ENCODE results near the gene ZDHHC14. TPM values are rescaled to one million over a fixed set of nuclear protein-coding genes. Genes with fewer than 3 reads are reported as not detected.

Gene ZDHHC14
- total RNA-seq, 4 donors from 2014 or later: 7.3 to 14.4 (median 8.1) TPM

- no peaks in the 10 kb centered on the region for H3K27me3 ChIP-seq
- H3K27ac ChIP-seq: no peak overlapping the region
- TF ChIP-seq POLR2AphosphoS5 (IDR thresholded peaks at IDR 0.05): no peak
- TF ChIP-seq, protein P1, sequence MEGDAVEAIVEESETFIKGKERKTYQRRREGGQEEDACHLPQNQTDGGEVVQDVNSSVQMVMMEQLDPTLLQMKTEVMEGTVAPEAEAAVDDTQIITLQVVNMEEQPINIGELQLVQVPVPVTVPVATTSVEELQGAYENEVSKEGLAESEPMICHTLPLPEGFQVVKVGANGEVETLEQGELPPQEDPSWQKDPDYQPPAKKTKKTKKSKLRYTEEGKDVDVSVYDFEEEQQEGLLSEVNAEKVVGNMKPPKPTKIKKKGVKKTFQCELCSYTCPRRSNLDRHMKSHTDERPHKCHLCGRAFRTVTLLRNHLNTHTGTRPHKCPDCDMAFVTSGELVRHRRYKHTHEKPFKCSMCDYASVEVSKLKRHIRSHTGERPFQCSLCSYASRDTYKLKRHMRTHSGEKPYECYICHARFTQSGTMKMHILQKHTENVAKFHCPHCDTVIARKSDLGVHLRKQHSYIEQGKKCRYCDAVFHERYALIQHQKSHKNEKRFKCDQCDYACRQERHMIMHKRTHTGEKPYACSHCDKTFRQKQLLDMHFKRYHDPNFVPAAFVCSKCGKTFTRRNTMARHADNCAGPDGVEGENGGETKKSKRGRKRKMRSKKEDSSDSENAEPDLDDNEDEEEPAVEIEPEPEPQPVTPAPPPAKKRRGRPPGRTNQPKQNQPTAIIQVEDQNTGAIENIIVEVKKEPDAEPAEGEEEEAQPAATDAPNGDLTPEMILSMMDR (IDR thresholded peaks at IDR 0.05): no peak
- TF ChIP-seq POLR2A (IDR thresholded peaks at IDR 0.05): no peak
- TF ChIP-seq EP300 (IDR thresholded peaks at IDR 0.05): no peak
- H3K9me3 ChIP-seq: no peaks in the 10 kb centered on the region
- 83 to 95% methylated on average over 1 to 3 of the region's 5 CpGs for WGBS, 2 donors (ENCODE audit: low coverage in 1 of 2)
- H3K4me3 ChIP-seq: no peak overlapping the region
- ATAC-seq: no peak
- peaks cover 0 to 13% of the 10 kb centered on the region in 2 donors for H3K36me3 ChIP-seq
- peaks cover 0 to 16% (median 8%) of the 10 kb centered on the region in 3 donors for H3K4me1 ChIP-seq
Observed at GRCh38 chr6:157648561-157648960, 267.6 kb downstream of the ZDHHC14 start.

- Histone ChIP-seq H3K9me3 (no peaks in the 10 kb centered on the region), H3K4me3 (peak overlapping the region in 1 of 2 donors; percentile 31), H3K27me3 (no peaks in the 10 kb centered on the region), H3K36me3 (peaks cover 0 to 23% of the 10 kb centered on the region in 2 donors), H3K4me1 (peaks cover 0 to 16% (median 8%) of the 10 kb centered on the region in 3 donors), H3K27ac (peak overlapping the region in 2 of 4 donors; percentile 40 to 41)
- WGBS, 2 donors (ENCODE audit: low coverage in 1 of 2): 38 to 81% methylated on average over 2 to 7 of the region's 25 CpGs
- TF ChIP-seq EP300 (IDR thresholded peaks at IDR 0.05): no peak
- TF ChIP-seq POLR2A (IDR thresholded peaks at IDR 0.05): no peak
- TF ChIP-seq, protein P1 (IDR thresholded peaks at IDR 0.05): no peak
- no peak for TF ChIP-seq POLR2AphosphoS5 (IDR thresholded peaks at IDR 0.05)
- peak; percentile 42 for ATAC-seq
Observed at GRCh38 chr6:157649311-157650260, 268.6 kb downstream of the ZDHHC14 start.

DNA sequence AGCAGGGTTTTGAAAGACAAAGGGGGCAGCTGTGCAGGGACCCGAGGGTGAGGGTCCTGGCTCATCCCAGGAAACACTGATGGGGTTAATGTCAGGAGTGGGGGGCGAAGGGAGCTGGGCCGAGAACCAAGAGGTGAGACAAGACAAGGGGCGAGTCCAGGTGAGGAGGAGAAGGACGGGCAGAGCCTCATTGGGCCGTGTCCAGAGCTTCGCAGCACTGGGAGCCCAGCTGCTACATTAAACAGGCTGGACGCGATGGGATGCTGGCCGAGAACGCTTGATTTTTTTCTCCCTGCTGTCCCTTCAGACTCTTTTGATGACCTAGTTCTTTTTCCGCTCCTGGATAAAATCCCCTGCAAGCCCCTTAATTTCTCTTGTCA, 269.3 kb downstream of the ZDHHC14 start:
- peaks cover 0 to 16% (median 8%) of the 10 kb centered on the region in 3 donors for H3K4me1 ChIP-seq
- 12 to 13% methylated on average over 7 to 12 of the region's 12 CpGs for WGBS, 2 donors (ENCODE audit: low coverage in 1 of 2)
- peak overlapping the region in 1 of 2 donors; percentile 31 for H3K4me3 ChIP-seq
- no peaks in the 10 kb centered on the region for H3K27me3 ChIP-seq
- H3K9me3 ChIP-seq: no peaks in the 10 kb centered on the region
- peak overlapping the region in 2 of 4 donors; percentile 40 to 41 for H3K27ac ChIP-seq
- TF ChIP-seq, protein P1 (IDR thresholded peaks at IDR 0.05): no peak
- TF ChIP-seq POLR2A (IDR thresholded peaks at IDR 0.05) (no peak), POLR2AphosphoS5 (IDR thresholded peaks at IDR 0.05) (no peak), EP300 (IDR thresholded peaks at IDR 0.05) (no peak)
- peaks cover 0 to 30% of the 10 kb centered on the region in 2 donors for H3K36me3 ChIP-seq
- ATAC-seq: peak; percentile 54

GRCh38 chr6:157650801-157651200, 269.8 kb downstream of the ZDHHC14 start:
- no CpG with 5 or more reads among the region's 7 CpGs for WGBS, 2 donors (ENCODE audit: low coverage in 1 of 2)
- Histone ChIP-seq H3K36me3 (peaks cover 0 to 34% of the 10 kb centered on the region in 2 donors), H3K4me3 (no peak overlapping the region), H3K27ac (no peak overlapping the region), H3K9me3 (no peaks in the 10 kb centered on the region), H3K4me1 (peaks cover 0 to 16% (median 8%) of the 10 kb centered on the region in 3 donors), H3K27me3 (no peaks in the 10 kb centered on the region)
- no peak for TF ChIP-seq POLR2AphosphoS5 (IDR thresholded peaks at IDR 0.05)
- TF ChIP-seq, protein P1 (IDR thresholded peaks at IDR 0.05): no peak
- TF ChIP-seq POLR2A (IDR thresholded peaks at IDR 0.05): no peak
- TF ChIP-seq EP300 (IDR thresholded peaks at IDR 0.05): no peak
- no peak for ATAC-seq
